Erythroblast (primary cell): ENCODE measurements around the gene CST3.

Experiments
- GATA1 ChIP-seq: IDR thresholded peaks from 2 replicates; pipeline ENCODE4 v1.6.1; 2011; ENCODE audit warnings: low read depth, mild to moderate bottlenecking, control low read depth, low read length, moderate library complexity
- POLR2A ChIP-seq: IDR thresholded peaks from 2 replicates; pipeline ENCODE4 v1.6.1; 2011; ENCODE audit warnings: mild to moderate bottlenecking, low read length

DNA sequence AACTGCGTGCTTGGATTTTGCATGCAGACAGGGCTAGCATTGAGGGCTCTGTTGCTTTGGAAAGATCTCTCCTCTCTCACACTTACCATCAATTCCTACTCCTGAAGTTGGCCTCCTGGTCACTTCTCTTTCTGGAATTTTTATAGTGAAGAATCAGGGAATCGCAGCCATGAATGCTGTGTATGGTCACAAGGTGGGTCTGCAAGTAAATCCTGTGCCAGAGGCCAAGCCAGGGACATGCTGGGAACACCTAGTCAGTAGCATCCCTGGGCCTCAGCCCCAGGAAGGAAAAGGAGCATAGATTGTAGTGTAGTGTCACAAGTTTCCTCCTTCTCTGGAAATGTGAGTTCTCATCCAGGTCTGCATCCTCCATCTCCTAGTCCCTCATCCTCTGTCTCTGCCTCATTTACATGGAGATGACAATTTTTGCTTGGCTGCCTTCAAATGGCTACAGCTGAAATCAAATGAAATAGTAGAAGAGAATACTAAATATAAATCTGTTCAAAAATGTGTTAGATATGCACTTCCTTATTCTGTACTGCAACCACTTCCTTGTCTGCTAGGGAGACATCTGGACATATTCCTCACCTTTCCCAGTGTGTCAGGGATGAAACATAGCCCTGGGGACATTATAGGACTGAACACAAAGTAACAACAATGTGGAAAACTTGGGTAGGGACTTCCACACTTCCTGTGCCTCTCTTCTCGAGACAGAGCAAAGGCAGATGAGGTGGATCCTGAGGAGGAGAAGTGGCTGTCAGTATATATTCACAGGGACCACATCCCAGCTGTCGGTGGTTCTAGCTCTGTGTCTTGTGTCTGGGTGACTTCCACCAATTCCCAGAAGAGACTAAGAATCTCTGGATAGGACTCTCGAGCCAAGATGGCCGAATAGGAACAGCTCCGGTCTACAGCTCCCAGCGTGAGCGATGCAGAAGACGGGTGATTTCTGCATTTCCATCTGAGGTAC lies 49.0 kb downstream of the CST3 start:
- TF ChIP-seq POLR2A (no peak), GATA1 (no peak)
